ENCODE data around the gene HPSE2.

GRCh38 chr10:98638920-98639319 is 596.7 kb downstream of the HPSE2 start:
- TF ChIP-seq CTCF (IDR thresholded peaks at IDR 0.05 in 2 of 3, conservative IDR thresholded peaks at IDR 0.05 in 1 of 3; ENCODE audit: borderline replicate concordance in 1 of 3, insufficient read depth in 1 of 3, low read depth in 2 of 3, low read length in 2 of 3) (no peak), EZH2 (IDR thresholded peaks at IDR 0.05) (no peak), SRF (IDR thresholded peaks at IDR 0.05; ENCODE audit: low read depth) (no peak), POLR2AphosphoS5 (IDR thresholded peaks at IDR 0.05; ENCODE audit: low read depth, low read length) (no peak), REST (IDR thresholded peaks at IDR 0.05; ENCODE audit: low read depth) (no peak), TCF7L2 (IDR thresholded peaks at IDR 0.05; ENCODE audit: borderline replicate concordance, extremely low read depth, insufficient read depth, insufficient read length) (no peak), JUND (IDR thresholded peaks at IDR 0.05) (no peak), RAD21 (IDR thresholded peaks at IDR 0.05; ENCODE audit: low read depth) (no peak), ZNF274 (IDR thresholded peaks at IDR 0.05; ENCODE audit: low read depth, low read length) (no peak)

All from HCT116 (cell line).